Muscle layer of duodenum (tissue), 2 donors: ENCODE data around the gene DOK6.

ENCODE experiments used
- H3K27ac ChIP-seq: one replicate; pipeline ENCODE4 v1.7.0; 2013; ENCODE audit warnings: mild to moderate bottlenecking, low read length
- H3K27me3 ChIP-seq: one replicate; pipeline ENCODE4 v1.7.0; 2013; ENCODE audit warnings: low read depth, mild to moderate bottlenecking, control low read depth, low read length
- H3K36me3 ChIP-seq, 2 donors: one replicate each; pipeline ENCODE4 v1.7.0; 2013; ENCODE audit warnings: low read length in 2 of 2, control low read depth in 1 of 2, mild to moderate bottlenecking in 1 of 2; ENCODE audit not compliant: insufficient read depth in 2 of 2, control insufficient read depth in 1 of 2
- H3K4me1 ChIP-seq, 2 donors: one replicate each; pipeline ENCODE4 v1.7.0; 2013; ENCODE audit warnings: low read length in 2 of 2, mild to moderate bottlenecking in 2 of 2, control low read depth in 1 of 2, moderate library complexity in 1 of 2; ENCODE audit not compliant: insufficient read depth in 2 of 2, control insufficient read depth in 1 of 2
- H3K4me3 ChIP-seq, 2 donors: one replicate each; pipeline ENCODE4 v1.7.0; 2013; ENCODE audit warnings: low read length in 2 of 2, low read depth in 1 of 2, mild to moderate bottlenecking in 1 of 2
- H3K9me3 ChIP-seq, 2 donors: one replicate each; pipeline ENCODE4 v1.7.0; 2013; ENCODE audit warnings: low read length in 2 of 2, control low read depth in 1 of 2, mild to moderate bottlenecking in 1 of 2; ENCODE audit not compliant: control insufficient read depth in 1 of 2
- donor health status: healthy.

Gene DOK6

DNA sequence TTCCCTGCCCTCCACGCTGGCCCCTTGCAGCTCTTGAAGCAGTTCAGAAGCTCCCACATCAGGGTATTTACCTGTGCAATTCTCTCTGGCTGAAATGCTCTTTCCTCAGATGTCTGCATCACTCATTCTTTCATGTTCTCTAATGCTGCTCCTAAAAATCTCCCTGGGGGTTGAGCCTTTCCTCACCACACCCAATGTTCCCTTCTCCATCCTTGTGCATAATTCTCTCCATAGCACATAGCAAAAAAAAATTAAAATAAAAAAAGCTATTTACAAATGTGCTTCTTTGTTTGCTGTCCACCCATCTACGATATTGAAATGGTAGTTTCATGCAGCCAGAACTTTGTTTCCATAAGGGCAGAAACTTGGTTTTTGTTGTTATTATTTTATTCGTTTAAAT, 155.5 kb downstream of the DOK6 start:
- Histone ChIP-seq H3K9me3 (peaks cover 0 to 4% of the 10 kb centered on the region in 2 donors), H3K4me1 (no peaks in the 10 kb centered on the region), H3K36me3 (no peaks in the 10 kb centered on the region), H3K27ac (no peak overlapping the region), H3K27me3 (no peaks in the 10 kb centered on the region), H3K4me3 (no peak overlapping the region)

DNA sequence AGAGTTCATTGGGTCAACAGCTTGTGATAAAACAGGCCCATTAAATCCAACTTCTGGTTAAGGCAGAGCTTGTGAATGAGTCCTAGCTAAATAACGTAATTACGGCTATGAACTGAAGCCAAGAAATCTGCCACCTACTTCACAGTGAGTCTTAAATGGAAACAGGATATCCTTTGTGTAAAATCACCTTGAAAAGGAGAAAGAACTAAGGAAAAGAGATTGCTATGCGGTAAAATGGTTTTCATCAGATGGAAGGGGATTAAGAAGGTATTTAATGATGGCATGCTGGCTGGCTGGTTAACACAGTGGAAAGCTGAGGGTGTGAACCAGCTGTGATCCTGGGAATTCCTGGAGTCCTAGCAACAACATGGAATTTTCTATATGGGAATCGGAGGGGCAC, 156.6 kb downstream of the DOK6 start:
- H3K36me3 ChIP-seq: no peaks in the 10 kb centered on the region
- no peaks in the 10 kb centered on the region for H3K27me3 ChIP-seq
- H3K4me1 ChIP-seq: no peaks in the 10 kb centered on the region
- peaks cover 0 to 4% of the 10 kb centered on the region in 2 donors for H3K9me3 ChIP-seq
- H3K4me3 ChIP-seq: no peak overlapping the region
- H3K27ac ChIP-seq: no peak overlapping the region

DNA sequence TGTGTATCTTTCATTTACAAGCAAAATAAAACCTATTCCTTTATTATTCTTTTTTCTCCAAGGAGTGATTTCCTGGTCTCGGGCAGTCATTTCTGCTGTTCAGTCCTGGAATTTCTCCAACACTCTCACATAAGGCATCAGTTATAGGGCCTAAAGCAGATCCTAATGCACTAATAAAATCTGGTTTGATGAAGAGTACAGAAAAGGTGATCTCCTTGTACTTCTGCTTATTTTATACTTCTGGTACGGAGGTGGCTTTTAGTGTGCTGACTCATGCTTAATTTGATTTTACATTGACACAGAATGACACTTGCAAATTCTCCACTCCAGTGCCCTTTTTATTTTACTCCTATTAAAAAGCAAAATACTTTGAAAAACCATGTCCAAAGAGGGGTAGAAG, 157.4 kb downstream of the DOK6 start:
- Histone ChIP-seq H3K9me3 (peaks cover 0 to 4% of the 10 kb centered on the region in 2 donors), H3K4me3 (no peak overlapping the region), H3K27ac (no peak overlapping the region), H3K36me3 (no peaks in the 10 kb centered on the region), H3K4me1 (no peaks in the 10 kb centered on the region), H3K27me3 (no peaks in the 10 kb centered on the region)

DNA sequence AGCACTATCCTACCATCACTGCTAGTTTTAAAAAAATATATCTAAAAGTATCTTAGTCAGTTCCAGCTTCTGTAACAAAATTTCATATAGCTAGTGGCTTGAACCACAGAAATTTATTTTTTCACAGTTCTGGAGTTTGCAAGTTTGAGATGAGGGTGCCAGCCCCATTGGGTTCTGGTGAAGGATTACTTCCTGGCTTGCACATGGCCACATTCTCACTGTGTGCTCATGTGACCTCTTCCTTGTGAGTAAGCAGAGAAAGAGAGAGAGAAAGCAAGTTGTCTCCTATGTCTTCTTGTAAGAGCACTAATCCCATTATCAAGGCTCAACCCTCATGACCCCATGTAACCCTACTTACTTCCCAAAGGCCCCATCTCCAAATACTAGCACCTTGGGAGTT, 158.9 kb downstream of the DOK6 start:
- Histone ChIP-seq H3K27ac (no peak overlapping the region), H3K9me3 (peaks cover 0 to 2% of the 10 kb centered on the region in 2 donors), H3K4me3 (no peak overlapping the region), H3K27me3 (no peaks in the 10 kb centered on the region), H3K36me3 (no peaks in the 10 kb centered on the region), H3K4me1 (no peaks in the 10 kb centered on the region)

DNA sequence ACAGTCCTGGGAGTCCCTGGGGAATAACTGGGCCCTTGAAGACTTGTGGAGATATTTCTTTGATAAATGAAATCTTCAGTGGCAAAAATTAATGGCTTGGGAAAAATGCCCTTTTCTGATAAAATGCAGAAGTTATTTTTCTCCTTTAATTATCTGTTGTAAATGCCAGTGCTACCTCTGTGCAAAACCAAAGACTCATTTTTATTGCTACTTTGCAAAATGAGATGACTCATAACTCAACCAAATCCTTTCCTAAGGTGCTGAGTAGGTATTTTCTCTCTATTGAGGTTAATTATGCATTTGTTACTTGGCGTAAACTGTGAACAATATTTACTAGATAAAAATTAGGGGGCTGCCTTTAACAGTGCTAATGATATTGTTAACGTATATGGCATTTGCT, 163.9 kb downstream of the DOK6 start:
- no peaks in the 10 kb centered on the region for H3K4me1 ChIP-seq
- no peaks in the 10 kb centered on the region for H3K36me3 ChIP-seq
- no peak overlapping the region for H3K4me3 ChIP-seq
- H3K9me3 ChIP-seq: peaks cover 0 to 6% of the 10 kb centered on the region in 2 donors
- H3K27me3 ChIP-seq: no peaks in the 10 kb centered on the region
- H3K27ac ChIP-seq: no peak overlapping the region

DNA sequence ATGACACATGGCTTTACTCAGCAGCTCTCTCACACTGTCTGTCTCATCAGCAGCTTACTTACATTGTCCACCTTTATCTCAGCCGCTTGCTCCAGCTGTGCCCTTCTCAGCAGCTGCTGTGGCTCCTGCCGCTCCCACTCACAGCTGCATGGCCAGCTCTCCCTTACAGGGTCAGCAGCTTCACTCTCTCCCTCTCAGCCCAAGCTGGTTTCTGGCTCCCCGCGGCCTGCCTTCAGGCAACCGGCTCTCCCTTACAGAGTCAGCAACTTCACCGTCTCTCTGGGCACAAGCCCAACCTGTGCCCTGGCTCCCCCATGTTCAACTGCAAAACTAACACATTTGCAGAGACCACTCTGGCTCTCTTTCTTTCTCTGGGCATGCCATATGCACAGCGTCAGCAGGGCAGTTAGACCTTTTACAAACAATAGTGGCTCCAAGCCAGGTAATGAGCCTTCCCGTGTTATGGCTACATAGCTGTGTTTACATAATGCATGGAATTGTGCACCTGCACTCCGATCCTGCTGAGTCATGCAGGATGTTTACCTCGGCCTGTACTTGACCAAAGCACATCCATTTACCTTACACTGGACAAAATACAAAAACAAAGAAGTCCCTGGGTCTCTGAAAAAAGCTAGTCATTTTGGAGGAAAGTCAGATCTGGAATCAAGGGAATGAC, 167.3 kb downstream of the DOK6 start:
- H3K36me3 ChIP-seq: no peaks in the 10 kb centered on the region
- no peak overlapping the region for H3K4me3 ChIP-seq
- no peaks in the 10 kb centered on the region for H3K27me3 ChIP-seq

DNA sequence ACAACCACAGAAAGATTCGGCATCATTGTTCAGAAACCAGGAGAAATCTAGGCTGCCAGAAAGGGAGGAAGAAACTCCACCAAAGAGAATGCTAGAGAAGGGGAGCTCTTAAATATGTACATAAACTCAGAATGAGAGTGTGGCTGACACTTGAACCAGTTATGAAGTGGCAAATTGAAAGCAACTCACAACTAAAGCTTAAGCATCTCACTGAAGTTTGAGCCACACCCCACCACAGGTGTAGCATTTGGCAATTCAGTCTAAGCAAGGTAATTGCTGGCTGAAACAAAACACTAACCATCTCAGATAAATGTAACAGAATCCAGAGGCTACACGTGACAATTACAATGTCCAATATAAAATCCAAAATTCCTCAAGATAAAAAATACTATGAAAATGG, 168.4 kb downstream of the DOK6 start:
- peaks cover 0 to 6% of the 10 kb centered on the region in 2 donors for H3K9me3 ChIP-seq

More for the DNA sequence above, 167.3 kb downstream of the DOK6 start:
- H3K4me1 ChIP-seq: no peaks in the 10 kb centered on the region
- no peak overlapping the region for H3K27ac ChIP-seq
- peaks cover 0 to 6% of the 10 kb centered on the region in 2 donors for H3K9me3 ChIP-seq

DNA sequence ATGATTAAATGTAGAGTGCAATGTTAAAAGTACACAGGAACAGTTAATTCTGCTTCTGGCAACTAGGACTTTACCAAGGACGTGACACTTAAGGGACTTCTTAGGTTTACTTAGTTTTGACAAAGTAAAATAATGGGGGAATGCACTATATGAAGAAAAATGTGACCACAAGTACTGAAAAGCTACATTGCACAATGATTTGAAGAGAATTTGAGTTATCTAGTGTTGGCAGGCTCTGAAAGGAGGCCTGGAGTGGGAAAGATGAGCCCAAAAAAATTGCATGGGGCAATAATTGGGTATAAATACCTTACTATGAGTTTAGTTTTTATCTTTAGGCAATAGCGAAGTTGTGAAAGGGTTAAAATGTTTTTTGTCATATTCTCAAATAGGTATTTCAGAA, 173.7 kb downstream of the DOK6 start:
- Histone ChIP-seq H3K36me3 (no peaks in the 10 kb centered on the region), H3K9me3 (no peaks in the 10 kb centered on the region), H3K4me3 (no peak overlapping the region), H3K4me1 (no peaks in the 10 kb centered on the region), H3K27ac (no peak overlapping the region), H3K27me3 (no peaks in the 10 kb centered on the region)

More for the DNA sequence above, 168.4 kb downstream of the DOK6 start:
- Histone ChIP-seq H3K4me1 (no peaks in the 10 kb centered on the region), H3K27me3 (no peaks in the 10 kb centered on the region), H3K36me3 (no peaks in the 10 kb centered on the region), H3K27ac (no peak overlapping the region), H3K4me3 (no peak overlapping the region)

DNA sequence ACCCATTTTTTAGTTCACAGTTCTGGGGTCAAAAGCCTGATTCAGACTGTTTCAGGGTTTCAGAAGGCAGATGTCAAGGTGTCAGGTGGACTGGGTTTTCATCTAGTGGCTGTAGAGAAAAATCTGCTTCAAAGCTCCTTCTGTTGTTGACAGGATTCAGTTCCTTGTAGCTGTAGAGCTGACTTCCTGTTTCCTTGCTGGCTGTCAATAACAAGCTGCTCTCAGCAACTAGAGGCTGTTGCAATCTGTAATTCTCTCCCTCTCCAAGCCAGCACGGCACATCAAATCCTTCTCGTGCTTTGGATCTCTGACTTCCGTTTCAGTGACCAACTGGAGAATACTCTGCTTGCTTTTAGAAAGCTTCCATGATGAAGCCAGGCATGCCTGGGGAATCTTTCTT, 179.4 kb downstream of the DOK6 start:
- Histone ChIP-seq H3K4me1 (no peaks in the 10 kb centered on the region), H3K9me3 (no peaks in the 10 kb centered on the region), H3K27me3 (no peaks in the 10 kb centered on the region), H3K27ac (no peak overlapping the region), H3K36me3 (no peaks in the 10 kb centered on the region), H3K4me3 (no peak overlapping the region)

DNA sequence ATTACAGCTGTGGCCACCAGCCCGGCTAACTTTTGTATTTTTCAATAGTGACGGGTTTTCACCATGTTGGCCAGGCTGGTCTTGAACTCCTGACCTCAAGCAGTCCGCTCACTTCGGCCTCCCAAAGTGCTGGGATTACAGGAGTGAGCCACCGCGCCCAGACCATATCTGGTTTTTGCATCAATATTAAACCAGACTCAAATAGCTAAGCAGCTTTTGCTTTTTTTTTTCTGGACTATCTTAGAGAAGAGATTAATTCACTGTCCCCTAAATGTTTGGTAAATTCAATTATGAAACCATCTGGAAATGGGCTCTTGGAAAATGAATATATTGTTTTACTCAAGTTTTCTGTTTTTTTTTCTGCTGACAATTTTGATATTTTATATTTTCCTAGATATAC, 183.7 kb downstream of the DOK6 start:
- H3K36me3 ChIP-seq: no peaks in the 10 kb centered on the region
- no peaks in the 10 kb centered on the region for H3K4me1 ChIP-seq
- no peaks in the 10 kb centered on the region for H3K27me3 ChIP-seq
- H3K9me3 ChIP-seq: no peaks in the 10 kb centered on the region
- H3K4me3 ChIP-seq: no peak overlapping the region
- H3K27ac ChIP-seq: no peak overlapping the region

DNA sequence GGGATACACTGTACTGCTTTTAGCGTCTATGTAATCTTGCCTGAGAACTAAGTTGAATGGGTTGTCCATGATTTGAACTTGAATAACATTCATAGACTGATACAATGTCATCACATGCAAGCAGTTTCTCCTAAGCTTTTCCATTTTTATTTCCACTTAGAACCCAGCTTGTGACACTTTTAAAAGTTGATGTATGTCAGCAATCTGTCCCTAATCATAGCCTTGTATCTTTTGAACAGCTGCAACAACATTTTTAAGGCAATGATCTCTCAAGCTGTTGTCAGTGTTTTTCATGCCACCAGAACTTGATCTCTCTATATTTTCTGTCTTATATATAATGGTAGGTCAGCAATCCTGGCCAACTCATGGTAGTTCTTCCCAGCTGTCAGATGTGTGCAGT, 185.0 kb downstream of the DOK6 start:
- no peaks in the 10 kb centered on the region for H3K4me1 ChIP-seq
- no peaks in the 10 kb centered on the region for H3K27me3 ChIP-seq
- no peaks in the 10 kb centered on the region for H3K9me3 ChIP-seq
- H3K36me3 ChIP-seq: no peaks in the 10 kb centered on the region
- H3K27ac ChIP-seq: no peak overlapping the region
- H3K4me3 ChIP-seq: no peak overlapping the region

DNA sequence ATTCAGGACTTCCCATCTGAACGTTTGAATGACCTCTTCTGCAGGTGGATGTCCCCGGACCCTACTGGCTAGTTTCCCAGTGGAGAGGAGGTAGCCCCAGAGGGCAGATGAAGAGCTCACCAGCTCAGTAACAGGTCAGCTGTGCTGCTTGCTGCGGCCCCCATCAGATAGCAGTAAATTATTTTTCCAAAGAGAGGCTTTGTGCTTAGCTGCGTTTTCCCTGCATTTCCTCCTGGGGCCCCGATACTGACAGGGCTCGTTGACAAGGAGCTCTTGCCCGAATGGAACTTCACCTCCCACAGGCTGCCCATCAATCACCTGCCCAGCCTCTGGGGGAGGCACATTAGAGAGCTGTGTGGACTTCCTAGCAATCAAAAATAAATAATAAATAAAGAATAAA, 185.8 kb downstream of the DOK6 start:
- Histone ChIP-seq H3K27ac (no peak overlapping the region), H3K4me1 (no peaks in the 10 kb centered on the region), H3K36me3 (no peaks in the 10 kb centered on the region), H3K4me3 (no peak overlapping the region), H3K9me3 (no peaks in the 10 kb centered on the region), H3K27me3 (no peaks in the 10 kb centered on the region)
